Measurements from ENCODE around the gene GPR55. TPM values are rescaled to one million over a fixed set of nuclear protein-coding genes. Genes with fewer than 3 reads are reported as not detected.
A peak's percentile ranks its signal among the peaks of the same experiment; 100 is the strongest.

Gene GPR55
- total RNA-seq, 1 experiment from 2014 or later = not detected

- no peaks in the 10 kb centered on the region for H3K79me1 ChIP-seq (ENCODE audit: insufficient read depth, low read depth, low read length, poor library complexity, severe bottlenecking)
- no peak overlapping the region for H4K5ac ChIP-seq (ENCODE audit: insufficient read length, low read depth, low read length)
Observed at GRCh38 chr2:230922951-230923717, 1.9 kb downstream of the GPR55 start.

More at GRCh38 chr2:230922951-230923717, 1.9 kb downstream of the GPR55 start:
- Histone ChIP-seq H3K4me1 (ENCODE audit: insufficient read depth, low read length) (no peaks in the 10 kb centered on the region), H2BK20ac (ENCODE audit: low read depth, low read length, poor library complexity, severe bottlenecking) (no peak overlapping the region), H4K20me1 (ENCODE audit: control insufficient read depth, insufficient read depth, insufficient read length) (no peaks in the 10 kb centered on the region), H3K14ac (ENCODE audit: insufficient read depth, low read length) (no peak overlapping the region), H4K91ac (ENCODE audit: insufficient read length, low read depth, low read length) (no peak overlapping the region), H2BK5ac (ENCODE audit: insufficient read length, low read length) (no peak overlapping the region), H3K4ac (ENCODE audit: low read depth, low read length) (no peak overlapping the region), H2BK12ac (ENCODE audit: insufficient read length, low read depth, low read length) (no peak overlapping the region), H3K18ac (ENCODE audit: insufficient read length, low read depth, low read length) (no peak overlapping the region), H3K79me2 (ENCODE audit: insufficient read depth, low read length) (no peaks in the 10 kb centered on the region), H3K27me3 (ENCODE audit: insufficient read depth, low read length) (no peaks in the 10 kb centered on the region), H3K23me2 (ENCODE audit: insufficient read length, low read depth, low read length, poor library complexity, severe bottlenecking) (no peaks in the 10 kb centered on the region), H3K23ac (ENCODE audit: insufficient read length, low read depth, low read length) (no peak overlapping the region), H2BK120ac (ENCODE audit: low read depth, low read length, poor library complexity, severe bottlenecking) (no peak overlapping the region), H3T11ph (ENCODE audit: low read length) (no peak overlapping the region), H3K9me3 (ENCODE audit: control insufficient read depth, low read depth, low read length) (no peaks in the 10 kb centered on the region), H2AK5ac (ENCODE audit: insufficient read length, low read length) (no peak overlapping the region), H2BK15ac (ENCODE audit: low read depth, low read length) (no peak overlapping the region), H3K9ac (ENCODE audit: extremely low read depth, insufficient read length, low read length) (no peak overlapping the region), H4K8ac (replicated peaks; ENCODE audit: insufficient read length, low read depth, low read length) (no peak overlapping the region), H2AFZ (ENCODE audit: low read length) (no peak overlapping the region), H3K27ac (ENCODE audit: insufficient read length, low read depth, low read length) (no peak overlapping the region), H3K4me2 (ENCODE audit: insufficient read depth, insufficient read length, low read length) (no peak overlapping the region), H3K56ac (ENCODE audit: insufficient read length, low read depth, low read length) (no peak overlapping the region)
- no peak overlapping the region for H3K27ac Mint-ChIP-seq
- H3K9me3 Mint-ChIP-seq = no peaks in the 10 kb centered on the region
- no CpG with 5 or more reads among the region's 16 CpGs for WGBS (ENCODE audit: extremely low coverage, insufficient read length, low lambda C conversion rate)
- H3K4me1 Mint-ChIP-seq = no peaks in the 10 kb centered on the region; a peak in 3 of 4 replicates
- H3K4me3 Mint-ChIP-seq = no peak overlapping the region
- peak; percentile 22 for DNase-seq
- no peak for TF ChIP-seq CTCF (conservative IDR thresholded peaks at IDR 0.05)
- H3K27me3 Mint-ChIP-seq (ENCODE audit: low read depth) = peaks cover 4% of the 10 kb centered on the region
- no peaks in the 10 kb centered on the region; a peak in 1 of 7 replicates for H3K36me3 Mint-ChIP-seq (ENCODE audit: insufficient read depth in 1 of 3, low read depth in 3 of 3)
